ENCODE data around the gene IL17RA. TPM values are rescaled to one million over a fixed set of nuclear protein-coding genes. Genes with fewer than 3 reads are reported as not detected.

The IL17RA gene
- polyA plus RNA-seq, 1 donor (not counting 4 experiments of a cell fraction or from before 2014, with no cell fraction given) = 6.0 TPM

GRCh38 chr22:17135153-17135760, 50.5 kb downstream of the IL17RA start:
- Histone ChIP-seq H3K79me2 (ENCODE audit: control insufficient read depth, insufficient read depth, low read length) (no peaks in the 10 kb centered on the region), H3K4me1 (ENCODE audit: control insufficient read depth, extremely low read depth, insufficient read depth, low read length) (no peaks in the 10 kb centered on the region), H4K20me1 (ENCODE audit: control insufficient read depth, extremely low read depth, insufficient read depth, low read length) (no peaks in the 10 kb centered on the region), H2AFZ (ENCODE audit: control insufficient read depth, low read length) (no peak overlapping the region), H3K9me3 (ENCODE audit: control insufficient read depth, low read depth, low read length) (no peaks in the 10 kb centered on the region), H3K27me3 (ENCODE audit: control insufficient read depth, extremely low read depth, insufficient read depth, low read length) (no peaks in the 10 kb centered on the region), H3K36me3 (ENCODE audit: control insufficient read depth in 2 of 2, extremely low read depth in 1 of 2, insufficient read depth in 2 of 2, low read length in 2 of 2) (peaks cover 3 to 4% of the 10 kb centered on the region in 2 experiments), H3K9me1 (ENCODE audit: control insufficient read depth, extremely low read depth, insufficient read depth, low read length) (no peaks in the 10 kb centered on the region), H3K27ac (ENCODE audit: control insufficient read depth, insufficient read depth, low read length) (no peak overlapping the region), H3K4me2 (ENCODE audit: control insufficient read depth, extremely low read depth, insufficient read depth, low read depth, low read length) (no peak overlapping the region), H3K9ac (ENCODE audit: control insufficient read depth, extremely low read depth, insufficient read depth, low read length) (no peak overlapping the region), H3K4me3 (ENCODE audit: control insufficient read depth in 2 of 3, extremely low read depth in 1 of 3, insufficient read depth in 2 of 3, low read depth in 1 of 3, low read length in 3 of 3) (no peak overlapping the region)
- DNase-seq (ENCODE audit: low read depth, low spot score) (no peak), FAIRE-seq (no peak)
- TF ChIP-seq, protein P1, sequence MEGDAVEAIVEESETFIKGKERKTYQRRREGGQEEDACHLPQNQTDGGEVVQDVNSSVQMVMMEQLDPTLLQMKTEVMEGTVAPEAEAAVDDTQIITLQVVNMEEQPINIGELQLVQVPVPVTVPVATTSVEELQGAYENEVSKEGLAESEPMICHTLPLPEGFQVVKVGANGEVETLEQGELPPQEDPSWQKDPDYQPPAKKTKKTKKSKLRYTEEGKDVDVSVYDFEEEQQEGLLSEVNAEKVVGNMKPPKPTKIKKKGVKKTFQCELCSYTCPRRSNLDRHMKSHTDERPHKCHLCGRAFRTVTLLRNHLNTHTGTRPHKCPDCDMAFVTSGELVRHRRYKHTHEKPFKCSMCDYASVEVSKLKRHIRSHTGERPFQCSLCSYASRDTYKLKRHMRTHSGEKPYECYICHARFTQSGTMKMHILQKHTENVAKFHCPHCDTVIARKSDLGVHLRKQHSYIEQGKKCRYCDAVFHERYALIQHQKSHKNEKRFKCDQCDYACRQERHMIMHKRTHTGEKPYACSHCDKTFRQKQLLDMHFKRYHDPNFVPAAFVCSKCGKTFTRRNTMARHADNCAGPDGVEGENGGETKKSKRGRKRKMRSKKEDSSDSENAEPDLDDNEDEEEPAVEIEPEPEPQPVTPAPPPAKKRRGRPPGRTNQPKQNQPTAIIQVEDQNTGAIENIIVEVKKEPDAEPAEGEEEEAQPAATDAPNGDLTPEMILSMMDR (optimal IDR thresholded peaks at IDR 0.05 in 1 of 3, IDR thresholded peaks at IDR 0.05 in 1 of 3, conservative IDR thresholded peaks at IDR 0.05 in 1 of 3; ENCODE audit: extremely low read depth in 1 of 3, insufficient read depth in 2 of 3, low read length in 3 of 3) = no peak
- TF ChIP-seq EZH2 (IDR thresholded peaks at IDR 0.05; ENCODE audit: low read length) = no peak
- dilution Hi-C loops (cut with MboI; ENCODE audit: extremely low pct_ligation_motif_present, low sequenced_read_pairs) = no loop called here

DNA sequence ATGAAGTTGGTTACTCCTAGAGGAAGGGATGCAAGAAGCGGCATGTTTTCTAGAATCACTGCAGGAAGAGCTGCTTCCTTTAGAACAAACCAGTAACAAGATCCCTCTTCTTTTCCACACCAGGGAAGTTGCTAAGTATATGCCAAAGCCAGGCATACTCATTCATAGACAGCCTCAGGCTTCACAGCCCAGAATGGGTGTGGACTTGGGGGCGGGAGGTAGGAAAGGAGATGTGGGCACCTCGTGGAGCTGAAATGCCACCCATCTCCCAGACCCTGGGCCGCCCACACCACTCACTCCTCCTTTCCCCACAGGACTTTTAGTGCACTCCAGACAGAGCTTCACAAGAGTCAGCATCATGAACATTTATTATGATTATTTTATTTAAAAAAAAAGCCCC, 52.4 kb downstream of the IL17RA start:
- Histone ChIP-seq H3K36me3 (ENCODE audit: control insufficient read depth in 2 of 2, extremely low read depth in 1 of 2, insufficient read depth in 2 of 2, low read length in 2 of 2) (peaks cover 8 to 11% of the 10 kb centered on the region in 2 experiments), H3K27ac (ENCODE audit: control insufficient read depth, insufficient read depth, low read length) (no peak overlapping the region), H3K9me1 (ENCODE audit: control insufficient read depth, extremely low read depth, insufficient read depth, low read length) (no peaks in the 10 kb centered on the region)

More for the DNA sequence above, 52.4 kb downstream of the IL17RA start:
- peak; percentile 63 for FAIRE-seq
- Histone ChIP-seq H2AFZ (ENCODE audit: control insufficient read depth, low read length) (no peak overlapping the region), H3K9me3 (ENCODE audit: control insufficient read depth, low read depth, low read length) (no peaks in the 10 kb centered on the region), H3K79me2 (ENCODE audit: control insufficient read depth, insufficient read depth, low read length) (no peaks in the 10 kb centered on the region), H3K4me1 (ENCODE audit: control insufficient read depth, extremely low read depth, insufficient read depth, low read length) (no peaks in the 10 kb centered on the region), H3K4me2 (ENCODE audit: control insufficient read depth, extremely low read depth, insufficient read depth, low read depth, low read length) (no peak overlapping the region), H3K27me3 (ENCODE audit: control insufficient read depth, extremely low read depth, insufficient read depth, low read length) (no peaks in the 10 kb centered on the region), H3K4me3 (ENCODE audit: control insufficient read depth in 2 of 3, extremely low read depth in 1 of 3, insufficient read depth in 2 of 3, low read depth in 1 of 3, low read length in 3 of 3) (no peak overlapping the region), H4K20me1 (ENCODE audit: control insufficient read depth, extremely low read depth, insufficient read depth, low read length) (no peaks in the 10 kb centered on the region), H3K9ac (ENCODE audit: control insufficient read depth, extremely low read depth, insufficient read depth, low read length) (no peak overlapping the region)
- TF ChIP-seq, protein P1 (optimal IDR thresholded peaks at IDR 0.05 in 1 of 3, IDR thresholded peaks at IDR 0.05 in 1 of 3, conservative IDR thresholded peaks at IDR 0.05 in 1 of 3; ENCODE audit: extremely low read depth in 1 of 3, insufficient read depth in 2 of 3, low read length in 3 of 3) = no peak
- TF ChIP-seq EZH2 (IDR thresholded peaks at IDR 0.05; ENCODE audit: low read length) = no peak
- no peak for DNase-seq (ENCODE audit: low read depth, low spot score)
- dilution Hi-C loops (cut with MboI; ENCODE audit: extremely low pct_ligation_motif_present, low sequenced_read_pairs) = no loop called here

All from keratinocyte (primary cell).